Stimulated activated CD4-positive, alpha-beta T cell treated with anti-CD3 and anti-CD28 coated beads, Interleukin-4, amount 100 ng/mL, for 24 hours (primary cell): ENCODE measurements around the gene RNASEH2C.
"Not testable (repeated sequence)": the region's sequence is repeated elsewhere in the genome, so short reads cannot be mapped to it uniquely, and the experiment has no call there.

Source experiments
- DNase-seq: peaks from one replicate; pipeline ENCODE4 v3.0.0-alpha.2; 2020

Gene RNASEH2C

GRCh38 chr11:65720211-65720934 lies at the start of gene RNASEH2C:
RNASEH2C (minus strand) TSS chr11:65720798; CDS start chr11:65720758, 40 bp downstream.
- DNase-seq = peak; percentile 77

- not testable (repeated sequence) for DNase-seq
Measured at GRCh38 chr11:65767806-65768205, 47.2 kb upstream of the RNASEH2C start.

- DNase-seq = no peak
Measured at GRCh38 chr11:65767406-65767805, 46.8 kb upstream of the RNASEH2C start.

GRCh38 chr11:65766535-65766934 lies 45.9 kb upstream of the RNASEH2C start:
- no peak for DNase-seq

GRCh38 chr11:65764434-65764833 lies 43.8 kb upstream of the RNASEH2C start:
- DNase-seq = no peak

- not testable (repeated sequence) for DNase-seq
Measured at GRCh38 chr11:65762816-65763215, 42.2 kb upstream of the RNASEH2C start.

GRCh38 chr11:65762169-65762568 lies 41.6 kb upstream of the RNASEH2C start:
- DNase-seq = not testable (repeated sequence)

- DNase-seq = no peak
Measured at GRCh38 chr11:65745049-65745448, 24.5 kb upstream of the RNASEH2C start.

GRCh38 chr11:65744699-65745042 lies 24.1 kb upstream of the RNASEH2C start:
- no peak for DNase-seq

- DNase-seq = peak; percentile 8
Measured at GRCh38 chr11:65744026-65744698, 23.6 kb upstream of the RNASEH2C start.

GRCh38 chr11:65743681-65744025 lies 23.1 kb upstream of the RNASEH2C start:
- DNase-seq = no peak

- DNase-seq = no peak
Measured at GRCh38 chr11:65742353-65742752, 21.8 kb upstream of the RNASEH2C start.

- no peak for DNase-seq
Measured at GRCh38 chr11:65741185-65741584, 20.6 kb upstream of the RNASEH2C start.

GRCh38 chr11:65739022-65739421 lies 18.4 kb upstream of the RNASEH2C start:
- no peak for DNase-seq

GRCh38 chr11:65736810-65737209 lies 16.2 kb upstream of the RNASEH2C start:
- DNase-seq = no peak

- not testable (repeated sequence) for DNase-seq
Measured at GRCh38 chr11:65735111-65735510, 14.5 kb upstream of the RNASEH2C start.

- DNase-seq = no peak
Measured at GRCh38 chr11:65730461-65730860, 9.9 kb upstream of the RNASEH2C start.

- DNase-seq = no peak
Measured at GRCh38 chr11:65727865-65728264, 7.3 kb upstream of the RNASEH2C start.

GRCh38 chr11:65726660-65727059 lies 6.1 kb upstream of the RNASEH2C start:
- DNase-seq = no peak

GRCh38 chr11:65722261-65722660 lies 1.7 kb upstream of the RNASEH2C start:
- DNase-seq = no peak

GRCh38 chr11:65719871-65720210 lies 757 bp downstream of the RNASEH2C start:
- peak; percentile 25 for DNase-seq

- no peak for DNase-seq
Measured at GRCh38 chr11:65718964-65719492, 1.6 kb downstream of the RNASEH2C start.

GRCh38 chr11:65718531-65718930 lies 2.1 kb downstream of the RNASEH2C start:
- no peak for DNase-seq

GRCh38 chr11:65717906-65718305 lies 2.7 kb downstream of the RNASEH2C start:
- DNase-seq = no peak
